ENCODE results near the gene KAT6B. TPM values are rescaled to one million over a fixed set of nuclear protein-coding genes. Genes with fewer than 3 reads are reported as not detected.

KAT6B gene
- total and polyA plus RNA-seq, 10 of the 15 experiments (the other 5 are each of a cell fraction or from before 2014, with no cell fraction given), result 2.7 to 22.6 (median 15.7) TPM

DNA sequence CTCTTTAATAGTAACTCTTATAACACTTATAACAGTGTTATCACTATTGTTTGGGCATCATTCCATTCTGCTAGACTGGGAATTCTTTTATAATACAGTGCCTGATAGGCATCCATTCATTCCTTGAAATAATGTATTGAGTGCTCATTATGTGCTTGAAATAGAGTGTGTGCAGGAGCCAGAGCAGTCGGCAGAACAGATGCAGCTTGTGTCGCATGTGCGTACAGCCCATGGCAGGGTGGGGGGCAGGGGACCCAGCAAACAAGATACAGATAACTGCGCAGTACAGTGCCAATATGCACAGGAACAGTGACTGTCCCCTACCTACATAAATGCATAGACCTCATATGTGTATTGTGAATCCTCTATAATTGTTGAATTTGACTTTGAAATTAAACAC is 99.3 kb downstream of the KAT6B start:
- no peak overlapping the region for H3K4me3 ChIP-seq
- H3K9me3 ChIP-seq (replicated peaks; ENCODE audit: control insufficient read depth, insufficient read depth, low read length), result no peaks in the 10 kb centered on the region
- no peaks in the 10 kb centered on the region for H3K27me3 ChIP-seq (replicated peaks in 1 of 2; ENCODE audit: control insufficient read depth in 2 of 2, insufficient read depth in 2 of 2, low read length in 1 of 2)
- TF ChIP-seq MAX (IDR thresholded peaks at IDR 0.05; ENCODE audit: low read depth, low read length) (no peak), E2F8 (IDR thresholded peaks at IDR 0.05; ENCODE audit: low read depth, partially characterized antibody) (no peak)
- no peaks in the 10 kb centered on the region for H3K4me1 ChIP-seq (ENCODE audit: control insufficient read depth, insufficient read depth, low read length)
- H4K20me1 ChIP-seq (ENCODE audit: control insufficient read depth, insufficient read depth), result no peaks in the 10 kb centered on the region
- H3K27ac ChIP-seq (ENCODE audit: control insufficient read depth, insufficient read depth), result no peak overlapping the region
- ChIA-PET POLR2A (no interaction called here), SMC1A (ENCODE audit: uncharacterized antibody, unreplicated experiment) (interaction anchor here (1.3 kb wide), 1 partner anchor 12 kb away, joined by 5 read pairs; no protein-coding TSS in a partner anchor), RAD21 (ENCODE audit: unreplicated experiment) (interaction anchor here (0.7 kb wide), 1 partner anchor 12 kb away, joined by 5 read pairs; no protein-coding TSS in a partner anchor), CTCF (no interaction called here)
- peaks cover 5% of the 10 kb centered on the region for H3K79me2 ChIP-seq (ENCODE audit: control insufficient read depth, insufficient read depth, low read length)
- no peak overlapping the region for H2AFZ ChIP-seq (ENCODE audit: control insufficient read depth, low read depth, low read length)
- intact Hi-C loops (cut with micrococcal nuclease; ENCODE audit: unreplicated experiment) (no loop called here), in situ Hi-C loops (cut with MboI) (no loop called here)
- no TSS peak for BruUV-seq (replicated peaks)
- FAIRE-seq (no peak), DNase-seq (ENCODE audit: low read depth, low spot score) (no peak), ATAC-seq (no peak)
- H3K4me2 ChIP-seq (ENCODE audit: control insufficient read depth, insufficient read depth), result no peak overlapping the region
- no peak overlapping the region for H3K9ac ChIP-seq (ENCODE audit: control insufficient read depth, insufficient read depth, low read length)
- H3K36me3 ChIP-seq (ENCODE audit: control insufficient read depth in 2 of 2, insufficient read depth in 2 of 2, low read length in 1 of 2), result no peaks in the 10 kb centered on the region
- 98% methylated on average over 4 of the region's 4 CpGs for WGBS (ENCODE audit: insufficient coverage, insufficient replicate concordance, low lambda C conversion rate, missing lambda C conversion rate)
